ENCODE measurements around the gene SLC13A3.

Gene SLC13A3

GRCh38 chr20:46630306-46630705, 21.0 kb downstream of the SLC13A3 start:
- no peak for DNase-seq (ENCODE audit: extremely low read depth, low read depth)
- no peak for TF ChIP-seq CTCF (IDR thresholded peaks at IDR 0.05; ENCODE audit: low read depth, low read length)

- no peak for TF ChIP-seq CTCF (IDR thresholded peaks at IDR 0.05; ENCODE audit: low read depth, low read length)
- no peak for DNase-seq (ENCODE audit: extremely low read depth, low read depth)
Observed at GRCh38 chr20:46629341-46629740, 21.9 kb downstream of the SLC13A3 start.

- TF ChIP-seq CTCF (IDR thresholded peaks at IDR 0.05; ENCODE audit: low read depth, low read length), result no peak
- DNase-seq (ENCODE audit: extremely low read depth, low read depth), result no peak
Observed at GRCh38 chr20:46627234-46627633, 24.0 kb downstream of the SLC13A3 start.

GRCh38 chr20:46626758-46627157, 24.5 kb downstream of the SLC13A3 start:
- no peak for DNase-seq (ENCODE audit: extremely low read depth, low read depth)
- no peak for TF ChIP-seq CTCF (IDR thresholded peaks at IDR 0.05; ENCODE audit: low read depth, low read length)

- TF ChIP-seq CTCF (IDR thresholded peaks at IDR 0.05; ENCODE audit: low read depth, low read length), result no peak
- no peak for DNase-seq (ENCODE audit: extremely low read depth, low read depth)
Observed at GRCh38 chr20:46625875-46626373, 25.3 kb downstream of the SLC13A3 start.

- no peak for DNase-seq (ENCODE audit: extremely low read depth, low read depth)
- no peak for TF ChIP-seq CTCF (IDR thresholded peaks at IDR 0.05; ENCODE audit: low read depth, low read length)
Observed at GRCh38 chr20:46624946-46625345, 26.3 kb downstream of the SLC13A3 start.

- no peak for DNase-seq (ENCODE audit: extremely low read depth, low read depth)
- TF ChIP-seq CTCF (IDR thresholded peaks at IDR 0.05; ENCODE audit: low read depth, low read length), result no peak
Observed at GRCh38 chr20:46622165-46622564, 29.1 kb downstream of the SLC13A3 start.

All from AG09319 (cell line).